Naive thymus-derived CD8-positive, alpha-beta T cell (primary cell): ENCODE data around the gene MAMSTR. TPM values are rescaled to one million over a fixed set of nuclear protein-coding genes. Genes with fewer than 3 reads are reported as not detected.
A peak's percentile ranks its signal among the peaks of the same experiment; 100 is the strongest.

ENCODE experiments used
- ATAC-seq, 2 donors: fragments of 150-1000 bp; cut with Tn5 transposase in 1 of 2; sonication (Bioruptor Pico), chemical (Tn5 transposase) in 1 of 2; 1 replicate in 1 of 2; 2 replicates in 1 of 2; pipeline ENCODE4 v1.10.0; 2021; ENCODE audit warnings: mild to moderate bottlenecking in 2 of 2, moderate library complexity in 2 of 2
- POLR2A ChIA-PET: fragments of 350-600 bp; sonication (Branson Sonifier 250); formaldehyde crosslinking; loops from one replicate; lab custom pipeline; 2021; ENCODE audit warnings: antibody characterized with exemption; lab: Charles Lee
- DNase-seq, 10 donors: peaks; one replicate each; pipeline versions ENCODE4 v3.0.0 to v3.0.0-alpha.2; 2020 to 2022
- H3K27ac Mint-ChIP-seq, 10 donors: one replicate each; pipeline ENCODE4 v1.8.0; 2020 to 2022; ENCODE audit warnings: mild to moderate bottlenecking in 10 of 10, mixed read lengths in 10 of 10, moderate library complexity in 4 of 10, inconsistent platforms in 1 of 10
- H3K27me3 Mint-ChIP-seq, 5 donors: one replicate each; pipeline ENCODE4 v1.8.0; 2021 to 2022; ENCODE audit warnings: mixed read lengths in 5 of 5
- H3K36me3 Mint-ChIP-seq, 3 donors: one replicate each; pipeline ENCODE4 v1.8.0; 2020 to 2022; ENCODE audit warnings: mixed read lengths in 3 of 3, mild to moderate bottlenecking in 2 of 3, inconsistent platforms in 1 of 3
- H3K4me1 Mint-ChIP-seq, 4 donors: one replicate each; pipeline ENCODE4 v1.8.0; 2021 to 2022; ENCODE audit warnings: mixed read lengths in 4 of 4
- H3K4me3 Mint-ChIP-seq, 10 donors: one replicate each; pipeline ENCODE4 v1.8.0; 2020 to 2022; ENCODE audit warnings: mild to moderate bottlenecking in 10 of 10, mixed read lengths in 10 of 10, moderate library complexity in 6 of 10, inconsistent platforms in 1 of 10
- H3K9me3 Mint-ChIP-seq, 9 donors: one replicate each; pipeline ENCODE4 v1.8.0; 2020 to 2022; ENCODE audit warnings: mixed read lengths in 9 of 9, mild to moderate bottlenecking in 3 of 9, inconsistent platforms in 1 of 9, moderate library complexity in 1 of 9
- polyA plus RNA-seq, 3 donors: library from polyadenylated mRNA; unstranded; fragments of 300-500 nt; fragmentation: Illumina TruSeq; gene quantifications; one replicate each; pipeline ENCODE4 v1.2.3, GENCODE V29; 2021
- total RNA-seq, 8 experiments: library from RNA in 2 of 8; stranded (reverse) in 2 of 8; gene quantifications; one replicate each; pipeline ENCODE4 v1.2.3 and lab custom pipeline; 2021 to 2026

Gene MAMSTR
- total and polyA plus RNA-seq, 5 experiments from 2014 or later: 0.28 to 2.4 (median 0.77) TPM

GRCh38 chr19:48674921-48675824, 44.4 kb downstream of the MAMSTR start:
- peak; percentile 97 to 99 for ATAC-seq
- POLR2A ChIA-PET: interaction anchor here (0.6 to 3.1 kb wide), 7 partner anchors 17 to 67 kb away, joined by 3 to 24 read pairs (median 3); partner anchors contain the start of genes CA11 and DBP
- no peaks in the 10 kb centered on the region for H3K27me3 Mint-ChIP-seq
- H3K27ac Mint-ChIP-seq: peak overlapping the region in 5 of 10 donors; percentile 8 to 54 (median 34)
- no peak overlapping the region for H3K4me3 Mint-ChIP-seq
- no peaks in the 10 kb centered on the region for H3K36me3 Mint-ChIP-seq
- H3K9me3 Mint-ChIP-seq: peaks cover 0 to 1% (median 0%) of the 10 kb centered on the region in 9 donors
- peaks cover 3 to 11% (median 6%) of the 10 kb centered on the region in 4 donors for H3K4me1 Mint-ChIP-seq
- peak; percentile 50 to 85 (median 74) for DNase-seq

- ATAC-seq (no peak), DNase-seq (no peak)
- no peaks in the 10 kb centered on the region for H3K36me3 Mint-ChIP-seq
- H3K27ac Mint-ChIP-seq: peak overlapping the region in 1 of 10 donors; percentile 40
- peaks cover 3 to 11% (median 6%) of the 10 kb centered on the region in 4 donors for H3K4me1 Mint-ChIP-seq
- H3K9me3 Mint-ChIP-seq: peaks cover 0 to 9% (median 0%) of the 10 kb centered on the region in 9 donors
- H3K4me3 Mint-ChIP-seq: no peak overlapping the region
- POLR2A ChIA-PET: interaction anchor here (0.6 to 3.1 kb wide), 5 partner anchors 16 to 66 kb away, joined by 3 to 24 read pairs (median 3); partner anchors contain the start of genes CA11 and DBP
- H3K27me3 Mint-ChIP-seq: no peaks in the 10 kb centered on the region
These were observed 45.2 kb downstream of the MAMSTR start for GRCh38 chr19:48674216-48674809.

GRCh38 chr19:48673436-48674100, 46.0 kb downstream of the MAMSTR start:
- peaks cover 5 to 11% (median 7%) of the 10 kb centered on the region in 4 donors for H3K4me1 Mint-ChIP-seq
- POLR2A ChIA-PET: interaction anchor here (1.1 to 3.1 kb wide), 2 partner anchors 28 to 65 kb away, joined by 3 to 24 read pairs; partner anchors contain the start of gene CA11
- no peak overlapping the region for H3K4me3 Mint-ChIP-seq
- DNase-seq (no peak), ATAC-seq (no peak)
- no peaks in the 10 kb centered on the region for H3K27me3 Mint-ChIP-seq
- peaks cover 0 to 9% (median 0%) of the 10 kb centered on the region in 9 donors for H3K9me3 Mint-ChIP-seq
- peak overlapping the region in 1 of 10 donors; percentile 34 for H3K27ac Mint-ChIP-seq
- H3K36me3 Mint-ChIP-seq: no peaks in the 10 kb centered on the region

GRCh38 chr19:48672994-48673393, 46.5 kb downstream of the MAMSTR start, which contains the start of gene NTN5:
Gene NTN5 (minus strand): TSS chr19:48673017. CDS start chr19:48670986, 2,031 bp downstream.
- Mint-ChIP-seq H3K4me3 (no peak within 1 kb of the TSS), H3K27ac (peak within 1 kb of the TSS in 2 of 10 donors; percentile 29 to 34), H3K36me3 (no peaks in the 10 kb centered on the region)

GRCh38 chr19:48671446-48671995, 48.0 kb downstream of the MAMSTR start:
- DNase-seq (no peak), ATAC-seq (no peak)
- no peaks in the 10 kb centered on the region for H3K36me3 Mint-ChIP-seq
- H3K4me1 Mint-ChIP-seq: peaks cover 5 to 11% (median 7%) of the 10 kb centered on the region in 4 donors
- peak overlapping the region in 1 of 10 donors; percentile 46 for H3K27ac Mint-ChIP-seq
- H3K27me3 Mint-ChIP-seq: no peaks in the 10 kb centered on the region
- peaks cover 0 to 9% (median 0%) of the 10 kb centered on the region in 9 donors for H3K9me3 Mint-ChIP-seq
- H3K4me3 Mint-ChIP-seq: no peak overlapping the region
- POLR2A ChIA-PET: no interaction called here

More at GRCh38 chr19:48672994-48673393, 46.5 kb downstream of the MAMSTR start, which contains the start of gene NTN5:
- DNase-seq (no peak), ATAC-seq (no peak)
- H3K4me1 Mint-ChIP-seq: peaks cover 5 to 11% (median 7%) of the 10 kb centered on the region in 4 donors
- H3K9me3 Mint-ChIP-seq: peaks cover 0 to 9% (median 0%) of the 10 kb centered on the region in 9 donors
- POLR2A ChIA-PET: interaction anchor here (3.1 kb wide), 1 partner anchor 27 kb away, joined by 24 read pairs; the partner anchor contains the start of gene CA11
- H3K27me3 Mint-ChIP-seq: no peaks in the 10 kb centered on the region

- peaks cover 5 to 9% (median 7%) of the 10 kb centered on the region in 4 donors for H3K4me1 Mint-ChIP-seq
- DNase-seq (no peak), ATAC-seq (no peak)
- H3K27ac Mint-ChIP-seq: peak overlapping the region in 2 of 10 donors; percentile 33 to 46
- no peaks in the 10 kb centered on the region for H3K27me3 Mint-ChIP-seq
- H3K36me3 Mint-ChIP-seq: no peaks in the 10 kb centered on the region
- POLR2A ChIA-PET: no interaction called here
- H3K9me3 Mint-ChIP-seq: peaks cover 0 to 9% (median 0%) of the 10 kb centered on the region in 9 donors
- no peak overlapping the region for H3K4me3 Mint-ChIP-seq
These were observed 48.7 kb downstream of the MAMSTR start for GRCh38 chr19:48670699-48671445.

GRCh38 chr19:48669903-48670668, 49.4 kb downstream of the MAMSTR start:
- Mint-ChIP-seq H3K9me3 (peaks cover 0 to 9% (median 0%) of the 10 kb centered on the region in 9 donors), H3K27me3 (no peaks in the 10 kb centered on the region), H3K4me1 (peaks cover under 1 to 3% (median 2%) of the 10 kb centered on the region in 4 donors), H3K36me3 (no peaks in the 10 kb centered on the region), H3K4me3 (no peak overlapping the region), H3K27ac (peak overlapping the region in 1 of 10 donors; percentile 17)
- ATAC-seq (no peak), DNase-seq (no peak)
- POLR2A ChIA-PET: no interaction called here

GRCh38 chr19:48668761-48669160, 50.8 kb downstream of the MAMSTR start:
- no peak for DNase-seq
- no peaks in the 10 kb centered on the region for H3K36me3 Mint-ChIP-seq
- H3K4me3 Mint-ChIP-seq: no peak overlapping the region
- peak overlapping the region in 2 of 10 donors; percentile 19 to 41 for H3K27ac Mint-ChIP-seq
- no peaks in the 10 kb centered on the region for H3K27me3 Mint-ChIP-seq
- POLR2A ChIA-PET: interaction anchor here (0.6 kb wide), 1 partner anchor 29 kb away, joined by 7 read pairs; no protein-coding TSS in a partner anchor
- H3K9me3 Mint-ChIP-seq: peaks cover 0 to 9% (median 0%) of the 10 kb centered on the region in 9 donors
- peaks cover 0 to 3% (median 0%) of the 10 kb centered on the region in 4 donors for H3K4me1 Mint-ChIP-seq
- no peak for ATAC-seq

- ATAC-seq: no peak
- Mint-ChIP-seq H3K4me3 (no peak overlapping the region), H3K9me3 (peaks cover 0 to 9% (median 0%) of the 10 kb centered on the region in 9 donors), H3K27ac (no peak overlapping the region), H3K4me1 (peaks cover 0 to 3% (median 0%) of the 10 kb centered on the region in 4 donors), H3K27me3 (no peaks in the 10 kb centered on the region), H3K36me3 (no peaks in the 10 kb centered on the region)
- POLR2A ChIA-PET: interaction anchor here (0.6 kb wide), 1 partner anchor 29 kb away, joined by 7 read pairs; no protein-coding TSS in a partner anchor
- no peak for DNase-seq
These were observed 51.2 kb downstream of the MAMSTR start for GRCh38 chr19:48668332-48668731.

GRCh38 chr19:48665786-48666185, 53.7 kb downstream of the MAMSTR start:
- Mint-ChIP-seq H3K36me3 (no peaks in the 10 kb centered on the region), H3K27me3 (no peaks in the 10 kb centered on the region), H3K4me1 (peaks cover 6 to 10% (median 7%) of the 10 kb centered on the region in 4 donors), H3K9me3 (peaks cover 0 to 9% (median 0%) of the 10 kb centered on the region in 9 donors), H3K4me3 (no peak overlapping the region), H3K27ac (peak overlapping the region in 1 of 10 donors; percentile 60)
- no peak for ATAC-seq
- DNase-seq: no peak
- POLR2A ChIA-PET: no interaction called here
